Mesenchymal stem cell (in vitro differentiated cells and primary cell): ENCODE results near the gene UBE2J1.

ENCODE experiments used
- DNase-seq: peaks from one replicate; pipeline ENCODE4 v3.0.0-alpha.2; 2013
- H2AFZ ChIP-seq: one replicate; pipeline ENCODE4 v1.6.1; 2013; ENCODE audit warnings: low read depth, mild to moderate bottlenecking, control low read depth, inconsistent platforms, low read length, moderate library complexity
- H2AK5ac ChIP-seq: 2 replicates; pipeline ENCODE4 v1.6.1; 2013; ENCODE audit warnings: low read length, moderate library complexity, mild to moderate bottlenecking, inconsistent platforms; ENCODE audit not compliant: severe bottlenecking
- H2BK120ac ChIP-seq: one replicate; pipeline ENCODE4 v1.6.1; 2013; ENCODE audit warnings: low read depth, mild to moderate bottlenecking, inconsistent platforms, low read length, moderate library complexity
- H2BK12ac ChIP-seq, 2 experiments: one replicate each; pipeline ENCODE4 v1.6.1; 2013; ENCODE audit warnings: inconsistent platforms in 2 of 2, low read length in 2 of 2, mild to moderate bottlenecking in 2 of 2, moderate library complexity in 2 of 2, control low read depth in 1 of 2
- H2BK15ac ChIP-seq: one replicate; pipeline ENCODE4 v1.6.1; 2013; ENCODE audit warnings: mild to moderate bottlenecking, low read depth, inconsistent platforms; ENCODE audit not compliant: poor library complexity, severe bottlenecking
- H2BK5ac ChIP-seq: 2 replicates; pipeline ENCODE4 v1.6.1; 2013; ENCODE audit warnings: low read depth, mild to moderate bottlenecking, low read length, control low read depth, inconsistent platforms; ENCODE audit not compliant: poor library complexity, severe bottlenecking
- H3K14ac ChIP-seq, 2 experiments: one replicate each; pipeline ENCODE4 v1.6.1; 2013; ENCODE audit warnings: inconsistent platforms in 2 of 2, low read length in 2 of 2, control low read depth in 1 of 2, mild to moderate bottlenecking in 1 of 2, moderate library complexity in 1 of 2
- H3K18ac ChIP-seq, 2 experiments: one replicate each; pipeline ENCODE4 v1.6.1; 2013; ENCODE audit warnings: inconsistent platforms in 2 of 2, low read length in 2 of 2, control low read depth in 1 of 2, low read depth in 1 of 2, mild to moderate bottlenecking in 1 of 2
- H3K23ac ChIP-seq, 2 experiments: one replicate each; pipeline ENCODE4 v1.6.1; 2013; ENCODE audit warnings: inconsistent platforms in 2 of 2, low read length in 2 of 2, mild to moderate bottlenecking in 2 of 2, moderate library complexity in 2 of 2, control low read depth in 1 of 2
- H3K27ac ChIP-seq: 2 replicates; pipeline ENCODE4 v1.5.1; 2013; ENCODE audit warnings: mild to moderate bottlenecking, moderate library complexity, low read length, control low read depth, inconsistent platforms; ENCODE audit not compliant: poor library complexity, severe bottlenecking
- H3K27me3 ChIP-seq, 2 experiments: 2 replicates each; pipeline versions ENCODE4 v1.6.1 to v1.7.0; 2013; ENCODE audit warnings: low read length in 2 of 2, mild to moderate bottlenecking in 2 of 2, moderate library complexity in 2 of 2, control low read depth in 1 of 2, inconsistent platforms in 1 of 2; ENCODE audit not compliant: control insufficient read depth in 1 of 2, insufficient read depth in 1 of 2
- H3K36me3 ChIP-seq, 2 experiments: 2 replicates each; pipeline versions ENCODE4 v1.6.1 to v1.7.0; 2013; ENCODE audit warnings: low read length in 2 of 2, control low read depth in 1 of 2, inconsistent platforms in 1 of 2, low read depth in 1 of 2, mild to moderate bottlenecking in 1 of 2; ENCODE audit not compliant: insufficient read depth in 2 of 2, control insufficient read depth in 1 of 2
- H3K4ac ChIP-seq, 2 experiments: one replicate each; pipeline ENCODE4 v1.6.1; 2013; ENCODE audit warnings: inconsistent platforms in 2 of 2, low read length in 2 of 2, mild to moderate bottlenecking in 2 of 2, moderate library complexity in 2 of 2, control low read depth in 1 of 2, low read depth in 1 of 2
- H3K4me1 ChIP-seq: 2 replicates; pipeline ENCODE4 v1.6.1; 2013; ENCODE audit warnings: low read depth, low read length, control low read depth; ENCODE audit not compliant: control insufficient read depth, insufficient read depth
- H3K4me2 ChIP-seq: 2 replicates; pipeline ENCODE4 v1.6.1; 2013; ENCODE audit warnings: low read length, mild to moderate bottlenecking, inconsistent platforms; ENCODE audit not compliant: poor library complexity, severe bottlenecking
- H3K4me3 ChIP-seq, 2 experiments: 2 replicates each; pipeline versions ENCODE4 v1.5.1 to v1.7.0; 2013; ENCODE audit warnings: low read length in 2 of 2, mild to moderate bottlenecking in 2 of 2, control low read depth in 1 of 2, low read depth in 1 of 2; ENCODE audit not compliant: insufficient read depth in 1 of 2
- H3K79me1 ChIP-seq: replicated peaks from 2 replicates; pipeline ENCODE4 v1.6.1; 2013; ENCODE audit warnings: mild to moderate bottlenecking, control low read depth, low read length, inconsistent platforms; ENCODE audit not compliant: poor library complexity, severe bottlenecking
- H3K9ac ChIP-seq: 2 replicates; pipeline ENCODE4 v1.7.0; 2013; ENCODE audit warnings: mild to moderate bottlenecking, low read length, moderate library complexity
- H3K9me3 ChIP-seq: 2 replicates; pipeline ENCODE4 v1.7.0; 2013; ENCODE audit warnings: mild to moderate bottlenecking, low read length; ENCODE audit not compliant: control insufficient read depth
- H4K8ac ChIP-seq: one replicate; pipeline ENCODE4 v1.6.1; 2013; ENCODE audit warnings: inconsistent platforms, mild to moderate bottlenecking, low read length, moderate library complexity
- H4K91ac ChIP-seq: one replicate; pipeline ENCODE4 v1.6.1; 2013; ENCODE audit warnings: mild to moderate bottlenecking, low read length, inconsistent platforms
- WGBS: methylation state at CpG from one replicate; pipeline ENCODE4 v1.1.7; 2013; ENCODE audit warnings: mixed read lengths; 5-methylcytosine and 5-hydroxymethylcytosine counted together

UBE2J1 gene

DNA sequence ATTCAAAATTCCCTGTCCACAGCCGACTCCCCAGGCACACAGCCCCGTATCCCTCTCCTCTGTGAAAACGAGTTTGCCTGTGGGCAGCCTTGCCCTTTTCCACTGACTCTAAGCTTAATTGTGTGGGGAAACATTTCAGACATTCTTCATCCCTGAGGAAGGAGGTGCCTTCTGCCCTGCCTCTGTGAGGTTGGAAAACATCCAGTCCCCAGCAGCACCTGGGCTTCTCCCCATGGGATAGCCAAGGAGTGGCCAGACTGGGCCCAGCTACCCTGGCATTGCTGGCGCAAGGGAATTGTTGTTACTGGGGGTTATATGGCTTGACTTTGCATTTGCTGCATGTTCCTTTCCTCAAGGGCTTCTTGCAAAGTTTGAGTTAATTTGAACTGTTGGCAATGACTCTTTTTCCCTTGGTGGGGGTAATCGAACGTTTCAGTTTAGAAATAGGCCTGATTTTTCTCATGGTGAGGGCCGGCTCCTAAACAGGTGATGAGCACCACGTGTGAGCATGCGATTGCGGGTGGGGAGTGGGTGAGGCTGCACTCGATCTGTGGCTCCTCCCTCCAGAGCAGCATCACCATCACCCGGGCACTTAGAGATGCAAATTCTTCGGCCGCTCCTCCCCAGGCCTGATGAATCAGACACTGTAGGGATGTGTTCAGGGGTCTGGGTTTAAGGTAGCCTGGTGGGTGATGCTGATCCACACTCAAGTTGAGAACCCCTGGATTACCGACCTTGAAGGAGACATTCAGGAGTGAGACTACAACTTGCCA, 67.4 kb downstream of the UBE2J1 start:
- Histone ChIP-seq H3K4me3 (no peak overlapping the region), H3K79me1 (no peaks in the 10 kb centered on the region), H3K36me3 (no peaks in the 10 kb centered on the region), H3K23ac (no peak overlapping the region), H3K27me3 (peaks cover 64 to 72% of the 10 kb centered on the region in 2 experiments), H3K4me1 (no peaks in the 10 kb centered on the region), H2BK12ac (no peak overlapping the region), H4K91ac (no peak overlapping the region), H3K27ac (no peak overlapping the region), H3K9me3 (no peaks in the 10 kb centered on the region), H3K4me2 (no peak overlapping the region), H2BK120ac (no peak overlapping the region), H2AK5ac (no peak overlapping the region), H3K4ac (no peak overlapping the region), H2AFZ (no peak overlapping the region), H3K14ac (no peak overlapping the region), H2BK5ac (no peak overlapping the region), H2BK15ac (no peak overlapping the region), H3K18ac (no peak overlapping the region), H3K9ac (no peak overlapping the region), H4K8ac (no peak overlapping the region)
- DNase-seq = no peak
- WGBS = 91% methylated on average over 15 of the region's 15 CpGs

DNA sequence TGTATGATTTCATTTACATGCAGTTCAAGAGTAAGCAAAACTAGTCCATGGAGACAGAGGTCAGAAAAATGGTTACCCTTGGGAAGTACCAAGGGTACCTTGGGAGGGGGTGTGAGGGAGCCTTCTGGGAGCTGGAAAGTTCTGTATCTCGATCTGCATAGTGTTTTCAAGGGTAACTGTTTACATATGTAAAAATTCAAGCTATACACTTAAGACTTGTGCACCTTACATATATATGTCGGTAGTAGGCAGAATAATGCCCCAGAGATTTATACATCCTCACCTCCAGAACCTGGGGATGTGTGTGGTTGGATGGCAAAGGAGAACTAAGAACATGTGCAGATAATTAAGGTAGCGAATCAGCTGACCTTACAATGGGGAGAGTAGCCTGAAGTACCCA, 68.4 kb downstream of the UBE2J1 start:
- WGBS = 94% methylated on average over 1 of the region's 3 CpGs
- no peak overlapping the region for H2BK5ac ChIP-seq
- no peaks in the 10 kb centered on the region for H3K9me3 ChIP-seq
- no peak overlapping the region for H2BK12ac ChIP-seq
- H3K4me2 ChIP-seq = no peak overlapping the region
- H3K4me1 ChIP-seq = no peaks in the 10 kb centered on the region
- H4K8ac ChIP-seq = no peak overlapping the region
- H3K4ac ChIP-seq = no peak overlapping the region
- H2AK5ac ChIP-seq = no peak overlapping the region
- DNase-seq = no peak
- H3K18ac ChIP-seq = no peak overlapping the region
- no peak overlapping the region for H4K91ac ChIP-seq
- no peak overlapping the region for H3K9ac ChIP-seq
- H3K14ac ChIP-seq = no peak overlapping the region
- no peaks in the 10 kb centered on the region for H3K79me1 ChIP-seq
- H2AFZ ChIP-seq = no peak overlapping the region
- no peaks in the 10 kb centered on the region for H3K36me3 ChIP-seq
- H3K27me3 ChIP-seq = peaks cover 57 to 65% of the 10 kb centered on the region in 2 experiments
- no peak overlapping the region for H2BK120ac ChIP-seq
- no peak overlapping the region for H3K27ac ChIP-seq
- H2BK15ac ChIP-seq = no peak overlapping the region
- H3K23ac ChIP-seq = no peak overlapping the region
- no peak overlapping the region for H3K4me3 ChIP-seq

DNA sequence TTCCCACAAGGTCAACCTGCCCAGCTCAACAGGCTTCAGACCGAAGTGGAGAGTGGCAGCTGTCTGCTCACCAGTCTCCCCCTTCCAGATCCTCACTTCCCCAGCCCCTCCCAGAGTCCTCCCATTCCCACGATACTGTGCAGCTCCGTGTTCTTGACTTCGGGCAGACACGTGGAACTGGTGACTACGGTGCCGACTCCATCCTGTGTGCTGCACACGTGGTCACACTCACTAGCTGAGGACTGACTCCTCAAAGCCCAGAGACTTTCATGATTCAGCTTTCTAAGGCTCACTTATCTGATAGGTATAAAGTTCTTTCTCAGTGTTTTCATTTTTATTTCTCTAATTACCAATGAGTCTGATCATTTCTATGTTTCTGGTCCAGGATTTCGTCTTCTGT, 69.8 kb downstream of the UBE2J1 start:
- H3K23ac ChIP-seq = no peak overlapping the region
- no peak overlapping the region for H3K18ac ChIP-seq

DNA sequence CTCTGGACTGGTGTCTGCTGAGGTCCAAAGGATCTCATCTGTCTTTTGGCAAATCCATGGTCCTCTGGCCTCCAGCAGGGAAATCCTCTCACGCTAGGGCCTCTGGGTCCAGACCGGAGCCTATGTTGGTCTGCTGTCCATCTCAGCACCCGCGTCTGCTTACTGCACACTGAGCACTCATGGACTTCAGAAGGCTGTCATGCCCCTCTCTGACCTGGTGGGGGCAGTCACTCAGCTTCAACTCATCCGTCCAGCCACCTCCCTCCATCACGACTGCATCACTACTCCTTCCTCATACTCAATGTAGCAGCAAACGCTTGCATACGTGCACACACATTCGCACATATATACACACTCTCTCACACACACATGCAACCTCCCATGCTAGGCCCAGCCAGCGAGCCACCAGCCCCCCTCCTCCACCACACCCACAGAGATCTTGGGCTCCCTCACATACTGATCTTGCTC, 70.7 kb downstream of the UBE2J1 start:
- Histone ChIP-seq H3K4ac (no peak overlapping the region), H3K14ac (no peak overlapping the region), H3K4me1 (no peaks in the 10 kb centered on the region), H3K36me3 (no peaks in the 10 kb centered on the region), H3K4me3 (no peak overlapping the region), H2BK15ac (no peak overlapping the region), H3K4me2 (no peak overlapping the region), H3K9me3 (no peaks in the 10 kb centered on the region), H3K79me1 (no peaks in the 10 kb centered on the region), H2AFZ (no peak overlapping the region), H4K91ac (no peak overlapping the region), H2AK5ac (no peak overlapping the region), H3K18ac (no peak overlapping the region), H3K23ac (no peak overlapping the region), H3K9ac (no peak overlapping the region), H3K27me3 (peaks cover 45 to 50% of the 10 kb centered on the region in 2 experiments), H2BK12ac (no peak overlapping the region), H2BK5ac (no peak overlapping the region), H2BK120ac (no peak overlapping the region), H3K27ac (no peak overlapping the region), H4K8ac (no peak overlapping the region)
- DNase-seq = peak; percentile 22
- WGBS = 71% methylated on average over 10 of the region's 10 CpGs

More for the DNA sequence above, 69.8 kb downstream of the UBE2J1 start:
- no peak overlapping the region for H3K4me2 ChIP-seq
- no peak overlapping the region for H2AFZ ChIP-seq
- peaks cover 53 to 60% of the 10 kb centered on the region in 2 experiments for H3K27me3 ChIP-seq
- H3K9me3 ChIP-seq = no peaks in the 10 kb centered on the region
- H2AK5ac ChIP-seq = no peak overlapping the region
- no peak overlapping the region for H2BK120ac ChIP-seq
- no peaks in the 10 kb centered on the region for H3K4me1 ChIP-seq
- no peak overlapping the region for H4K91ac ChIP-seq
- H3K4me3 ChIP-seq = no peak overlapping the region
- H4K8ac ChIP-seq = no peak overlapping the region
- no peak overlapping the region for H3K27ac ChIP-seq
- DNase-seq = no peak
- no peak overlapping the region for H2BK5ac ChIP-seq
- no peak overlapping the region for H2BK15ac ChIP-seq
- no peaks in the 10 kb centered on the region for H3K79me1 ChIP-seq
- H3K36me3 ChIP-seq = no peaks in the 10 kb centered on the region
- H3K9ac ChIP-seq = no peak overlapping the region
- H3K4ac ChIP-seq = no peak overlapping the region
- 95% methylated on average over 9 of the region's 9 CpGs for WGBS
- no peak overlapping the region for H2BK12ac ChIP-seq
- no peak overlapping the region for H3K14ac ChIP-seq
